GM19468 (cell line): ENCODE data around the gene YKT6.
"Not testable (repeated sequence)": the region's sequence is repeated elsewhere in the genome, so short reads cannot be mapped to it uniquely, and the experiment has no call there.

Experiments used
- ATAC-seq: cut with Tn5 transposase; IDR thresholded peaks from one replicate; pipeline ENCODE4 v1.9.1; 2021; ENCODE audit warnings: mild to moderate bottlenecking, moderate library complexity, moderate number of reproducible peaks; ENCODE audit not compliant: unreplicated experiment; ENCODE audit errors: extremely low read depth

YKT6 gene

DNA sequence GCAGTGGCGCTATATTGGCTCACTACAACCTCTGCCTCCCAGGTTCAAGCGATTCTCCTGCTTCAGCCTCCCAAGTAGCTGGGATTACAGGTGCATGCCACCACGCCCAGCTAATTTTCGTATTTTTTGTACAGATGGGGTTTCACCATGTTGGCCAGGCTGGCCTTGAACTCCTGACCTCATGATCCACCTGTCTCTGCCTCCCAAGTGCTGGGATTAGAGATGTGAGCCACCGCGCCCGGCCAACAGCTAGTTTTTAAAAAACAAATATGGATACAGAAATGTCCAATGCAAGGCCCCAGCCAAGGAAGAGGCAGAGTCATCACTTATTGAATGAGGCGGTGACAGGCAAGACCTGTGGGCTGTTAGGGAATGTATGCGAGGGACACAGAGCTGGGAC is 28.9 kb upstream of the YKT6 start:
- ATAC-seq: not testable (repeated sequence)

DNA sequence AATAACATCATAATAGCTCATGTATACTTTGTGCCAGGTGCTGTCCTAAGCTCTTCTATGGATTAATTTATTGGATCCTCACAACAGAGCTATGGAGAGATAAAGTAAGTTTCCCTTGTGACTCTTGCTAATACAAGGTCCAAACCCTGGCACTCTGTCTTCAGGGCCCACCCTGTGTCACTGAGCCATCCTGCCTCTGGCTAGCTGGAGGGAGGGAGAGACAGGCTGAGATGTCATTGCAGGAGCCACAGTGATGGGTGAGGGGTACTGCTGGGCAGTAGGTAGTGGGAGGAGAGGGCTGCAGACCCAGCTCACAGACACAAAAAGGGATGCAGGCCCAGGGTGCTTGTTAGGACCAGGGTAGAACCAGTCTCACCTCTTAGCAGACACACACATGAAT is 28.4 kb upstream of the YKT6 start:
- ATAC-seq: no peak

DNA sequence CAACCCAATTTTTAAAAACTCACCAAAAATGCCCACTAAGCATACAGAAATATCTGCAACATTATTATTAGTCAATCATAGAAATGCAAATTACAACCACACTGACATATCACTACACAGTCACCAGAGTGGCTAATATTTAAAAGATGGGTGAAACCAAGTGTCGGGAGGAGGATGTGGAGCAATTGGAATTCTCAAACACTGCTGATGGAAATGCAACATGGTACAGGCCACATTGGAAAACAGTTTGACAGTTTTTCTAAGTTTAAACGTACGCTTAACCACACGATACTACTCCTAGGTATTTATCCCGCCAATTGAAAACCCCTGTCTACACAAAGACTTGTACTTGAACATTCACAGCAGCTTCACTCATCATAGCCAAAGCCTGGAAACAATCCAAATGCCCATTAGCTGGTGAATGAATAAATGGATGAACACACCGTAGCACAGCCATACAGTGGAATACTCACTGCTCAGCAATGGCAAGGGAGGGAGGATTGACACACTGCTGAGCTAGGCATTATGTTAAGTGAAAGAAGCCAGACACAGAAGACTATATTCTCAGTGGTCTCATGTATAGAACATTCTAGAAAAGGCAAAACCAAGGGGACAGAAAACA is 27.9 kb upstream of the YKT6 start:
- ATAC-seq: no peak

- ATAC-seq: no peak
These were observed 26.7 kb upstream of the YKT6 start for GRCh38 chr7:44173911-44174693.

DNA sequence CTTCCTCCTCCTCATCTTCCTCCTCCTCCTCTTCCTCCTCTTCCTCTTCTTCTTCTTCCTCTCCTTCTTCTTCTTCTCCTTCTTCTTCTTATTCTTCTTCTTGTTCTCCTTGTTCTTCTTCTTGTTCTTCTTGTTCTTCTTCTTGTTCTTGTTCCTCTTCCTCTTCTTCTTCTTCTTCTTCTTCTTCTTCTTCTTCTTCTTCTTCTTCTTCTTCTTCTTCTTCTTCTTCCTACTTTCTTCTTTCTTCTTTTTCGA is 26.2 kb upstream of the YKT6 start:
- not testable (repeated sequence) for ATAC-seq

- ATAC-seq: no peak
These were observed 25.0 kb upstream of the YKT6 start for GRCh38 chr7:44175730-44176129.

- no peak for ATAC-seq
These were observed 24.3 kb upstream of the YKT6 start for GRCh38 chr7:44176486-44176885.

- no peak for ATAC-seq
These were observed 23.1 kb upstream of the YKT6 start for GRCh38 chr7:44177570-44178131.

GRCh38 chr7:44180631-44181030 is 20.1 kb upstream of the YKT6 start:
- no peak for ATAC-seq

- no peak for ATAC-seq
These were observed 18.0 kb upstream of the YKT6 start for GRCh38 chr7:44182827-44183226.

GRCh38 chr7:44183386-44183785 is 17.4 kb upstream of the YKT6 start:
- ATAC-seq: no peak

GRCh38 chr7:44184206-44184872 is 16.4 kb upstream of the YKT6 start:
- ATAC-seq: no peak

DNA sequence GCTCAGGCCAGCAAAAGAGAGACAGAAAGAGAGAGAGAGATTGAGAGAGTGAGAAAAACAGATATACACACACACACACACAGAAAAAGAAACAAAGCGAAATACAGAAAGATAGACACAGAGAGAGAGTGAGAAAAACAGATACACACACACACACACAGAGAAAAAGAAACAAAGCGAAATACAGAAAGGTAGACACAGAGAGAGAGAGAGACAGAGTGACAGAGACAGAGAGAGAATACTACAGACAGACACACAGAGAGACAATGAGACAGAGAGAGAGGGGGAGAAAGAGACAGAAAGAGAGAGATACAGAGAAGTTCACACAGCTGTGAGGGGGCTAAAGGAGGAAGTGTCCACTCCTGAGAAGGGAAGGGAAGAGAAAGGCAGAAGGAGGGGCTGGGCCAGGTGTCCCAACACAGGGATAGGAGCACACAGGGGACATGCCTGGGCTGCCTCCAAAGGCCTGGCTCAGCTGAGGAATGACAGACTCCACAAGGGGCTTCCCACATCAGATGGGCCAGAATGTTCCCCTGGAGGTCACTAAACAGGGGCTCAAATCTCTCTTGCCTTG is 15.8 kb upstream of the YKT6 start:
- no peak for ATAC-seq

DNA sequence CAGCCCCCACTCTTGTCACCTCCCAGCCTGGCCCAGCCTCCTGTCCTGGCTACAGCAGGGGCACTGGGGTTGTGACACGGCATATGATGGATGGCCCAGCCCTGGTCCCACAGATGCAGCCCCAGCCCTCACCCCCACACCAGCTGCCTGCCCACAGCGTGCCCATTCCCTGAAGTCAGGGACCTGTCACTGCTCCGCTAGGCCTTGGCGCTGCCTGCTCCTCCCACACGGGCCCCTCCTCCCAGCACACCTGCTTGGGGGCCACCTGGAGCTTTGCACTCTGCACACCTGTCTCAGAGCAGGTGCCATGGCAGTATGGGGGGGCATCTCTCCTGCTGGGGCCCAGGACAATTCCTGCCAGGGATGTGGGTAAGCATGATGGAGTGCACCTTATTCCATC is 15.0 kb upstream of the YKT6 start:
- no peak for ATAC-seq

DNA sequence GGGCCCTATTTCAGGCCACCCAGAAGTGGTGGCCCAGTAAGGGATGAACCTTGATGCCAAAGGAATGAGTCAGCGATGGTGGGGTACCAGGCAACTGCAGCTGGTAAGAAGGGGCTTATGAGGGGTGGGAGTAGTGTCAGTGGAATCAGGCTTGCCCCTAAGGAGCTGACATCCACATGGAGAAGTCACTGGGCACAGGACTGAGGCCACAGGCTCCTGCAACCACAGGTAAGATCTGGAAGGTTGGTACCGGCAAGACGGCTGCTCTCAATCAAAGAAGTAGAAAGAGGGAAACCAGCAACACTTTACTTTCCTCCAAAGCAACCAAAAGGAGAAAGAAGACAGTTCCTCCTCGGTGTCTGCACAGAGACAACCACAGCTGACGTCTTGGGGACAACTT is 14.0 kb upstream of the YKT6 start:
- ATAC-seq: no peak

DNA sequence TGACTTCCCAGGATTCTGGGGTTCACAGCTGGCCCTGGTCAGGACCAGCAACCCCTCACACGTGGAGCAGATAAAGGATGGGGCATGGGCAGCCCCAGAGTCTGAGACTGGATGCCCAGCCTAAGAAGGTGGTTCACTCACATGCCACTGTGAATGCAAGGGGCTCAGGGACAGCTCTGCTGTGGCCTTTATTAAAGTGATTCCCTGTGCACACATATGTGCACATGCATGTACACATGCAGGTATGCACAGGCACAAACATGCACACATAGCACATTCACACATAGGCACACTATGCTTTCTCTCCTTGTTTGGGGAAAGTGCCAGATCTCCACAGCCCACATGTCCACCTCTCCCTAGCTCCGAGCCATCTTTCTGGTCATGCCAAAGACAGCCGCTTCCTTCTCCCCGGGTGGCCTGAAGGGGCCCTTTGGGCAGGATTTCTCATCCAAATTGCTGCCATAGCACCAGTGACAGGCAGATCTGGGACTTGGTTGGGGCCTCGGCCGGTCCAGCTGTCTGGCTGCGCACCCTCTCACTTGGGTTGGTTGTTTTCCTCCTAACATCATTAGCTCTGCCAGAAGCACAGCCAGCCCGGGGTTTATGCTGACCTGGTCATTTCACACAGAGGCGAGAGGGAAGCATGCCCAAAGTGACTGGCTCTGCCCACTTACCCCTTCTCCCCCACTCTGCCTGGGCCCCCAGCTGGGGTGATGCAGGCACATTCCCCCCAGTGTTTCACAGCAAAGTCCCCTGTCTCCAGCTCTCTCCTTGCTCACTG is 13.0 kb upstream of the YKT6 start:
- no peak for ATAC-seq

- ATAC-seq: no peak
These were observed 12.1 kb upstream of the YKT6 start for GRCh38 chr7:44188480-44189225.

DNA sequence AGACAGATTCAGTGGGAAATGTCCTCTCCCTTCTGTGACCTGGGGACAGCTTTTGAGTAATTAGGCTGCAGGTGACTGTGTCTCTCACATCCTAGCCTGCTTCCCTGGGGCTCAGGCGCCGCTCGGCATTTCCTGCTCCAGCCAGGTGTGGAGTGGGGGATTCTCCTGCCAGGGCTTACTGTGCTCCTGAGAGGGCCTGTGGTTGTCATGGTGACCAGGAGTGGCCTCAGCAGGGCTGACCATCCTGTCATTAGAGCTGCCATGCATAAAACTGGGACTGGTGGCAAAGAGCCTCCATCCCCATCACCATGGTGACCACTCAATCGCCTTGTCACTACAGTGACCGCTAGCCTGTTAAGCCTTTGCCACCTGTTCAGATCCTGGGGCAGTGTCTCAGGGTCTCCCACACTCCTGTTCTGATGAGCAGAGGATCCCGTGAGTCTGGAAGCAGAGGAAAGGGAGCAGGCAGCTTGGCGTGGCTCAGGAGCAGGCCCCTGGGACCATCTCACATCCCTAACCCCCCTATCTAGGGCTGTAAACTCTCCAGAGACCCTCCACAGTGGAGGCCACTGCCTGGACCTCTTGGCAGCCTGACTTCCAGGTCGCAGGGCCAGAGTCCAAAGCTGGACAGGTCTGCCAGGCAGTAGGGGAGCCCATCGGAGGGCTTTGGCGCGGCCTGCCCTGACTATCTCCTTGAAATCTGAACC is 11.3 kb upstream of the YKT6 start, which contains the start of gene GCK:
Gene GCK, minus strand, starts transcription at position 154 of the 707 bp plus-strand sequence. CDS start 486 bp downstream, outside the sequence.
- no peak for ATAC-seq
